GM19455 (cell line): ENCODE results near the gene BHLHA15.

Experiments
- ATAC-seq: cut with Tn5 transposase; IDR thresholded peaks from one replicate; pipeline ENCODE4 v1.9.1; 2021; ENCODE audit not compliant: unreplicated experiment

BHLHA15 gene

GRCh38 chr7:98186452-98187137 is 24.6 kb upstream of the BHLHA15 start:
- ATAC-seq: no peak

DNA sequence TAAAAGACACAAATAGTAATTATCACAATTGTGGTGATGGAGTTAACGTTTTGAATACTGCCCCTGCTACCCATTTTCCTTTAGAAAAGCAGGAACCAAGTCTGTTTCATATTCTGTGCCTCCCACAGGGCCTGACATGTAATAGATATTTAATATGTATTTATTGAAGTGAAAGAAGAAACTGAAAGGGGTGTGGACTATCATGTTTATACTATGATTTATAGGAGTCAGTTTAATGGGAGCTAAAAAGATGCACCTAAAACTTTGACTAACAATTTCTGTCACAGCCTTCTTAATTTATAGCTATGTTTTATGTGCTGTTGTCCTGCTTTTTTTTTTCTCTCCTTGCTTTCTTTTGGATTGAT is 24.1 kb upstream of the BHLHA15 start:
- no peak for ATAC-seq

GRCh38 chr7:98189559-98189958 is 21.7 kb upstream of the BHLHA15 start:
- ATAC-seq: no peak

- no peak for ATAC-seq
These were observed 19.4 kb upstream of the BHLHA15 start for GRCh38 chr7:98191668-98192431.

GRCh38 chr7:98192781-98193457 is 18.3 kb upstream of the BHLHA15 start:
- ATAC-seq: no peak

DNA sequence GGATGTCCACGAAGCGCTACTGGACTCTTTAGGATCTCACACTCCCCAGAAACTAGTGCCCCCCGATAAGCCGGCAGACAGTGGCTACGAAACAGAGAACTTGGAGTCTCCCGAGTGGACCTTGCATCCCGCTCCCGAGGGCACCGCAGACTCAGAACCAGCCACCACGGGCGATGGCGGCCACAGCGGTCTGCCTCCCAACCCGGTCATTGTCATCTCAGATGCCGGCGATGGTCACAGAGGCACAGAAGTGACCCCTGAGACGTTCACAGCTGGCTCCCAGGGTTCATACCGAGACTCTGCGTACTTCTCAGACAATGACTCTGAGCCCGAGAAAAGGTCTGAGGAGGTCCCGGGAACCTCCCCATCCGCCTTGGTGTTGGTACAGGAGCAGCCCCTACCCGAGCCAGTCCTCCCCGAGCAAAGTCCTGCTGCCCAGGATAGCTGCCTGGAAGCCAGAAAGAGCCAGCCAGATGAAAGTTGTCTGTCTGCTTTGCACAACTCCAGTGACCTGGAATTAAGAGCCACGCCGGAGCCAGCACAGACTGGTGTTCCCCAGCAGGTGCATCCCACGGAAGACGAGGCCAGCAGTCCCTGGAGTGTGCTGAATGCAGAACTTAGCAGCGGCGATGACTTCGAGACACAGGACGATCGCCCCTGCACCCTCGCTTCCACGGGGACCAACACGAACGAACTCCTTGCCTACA is 17.6 kb upstream of the BHLHA15 start:
- no peak for ATAC-seq

GRCh38 chr7:98194186-98194585 is 17.1 kb upstream of the BHLHA15 start:
- ATAC-seq: no peak

DNA sequence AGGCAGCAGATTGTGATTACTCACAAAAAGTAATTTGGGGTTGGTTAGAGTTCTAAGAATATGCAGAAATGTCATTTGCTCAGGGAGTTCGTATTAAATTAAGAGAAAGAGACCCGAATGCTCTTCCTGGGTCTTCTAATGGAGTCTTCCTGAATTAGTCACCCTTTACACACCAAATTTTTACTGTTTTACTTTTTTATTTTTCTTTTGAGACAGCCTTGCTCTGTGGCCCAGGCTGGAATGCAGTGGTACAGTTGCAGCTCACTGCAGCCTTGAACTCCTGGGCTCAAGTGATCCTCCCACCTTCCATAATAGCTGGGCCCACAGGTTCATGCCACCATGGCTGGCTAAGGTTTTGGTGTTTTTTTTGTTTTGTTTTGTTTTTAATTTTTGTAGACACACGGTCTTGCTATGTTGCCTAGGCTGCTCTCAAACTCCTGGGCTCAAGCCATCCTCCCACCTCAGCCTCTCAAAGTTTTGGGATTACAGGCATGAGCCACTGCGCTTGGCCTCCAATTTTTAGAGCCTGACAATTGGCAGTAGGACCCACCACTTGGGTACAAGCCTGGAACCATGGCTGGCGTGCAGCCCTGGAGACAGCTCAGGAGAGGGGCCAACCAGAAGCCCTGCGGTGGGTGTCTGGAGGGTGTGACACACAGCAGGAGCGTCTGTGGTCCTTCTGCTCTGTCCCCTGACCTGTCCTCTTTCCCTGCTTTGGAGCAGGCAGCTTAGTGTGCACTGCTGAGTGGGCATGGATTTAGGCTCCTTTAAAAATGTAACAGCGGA is 16.4 kb upstream of the BHLHA15 start:
- ATAC-seq: no peak

DNA sequence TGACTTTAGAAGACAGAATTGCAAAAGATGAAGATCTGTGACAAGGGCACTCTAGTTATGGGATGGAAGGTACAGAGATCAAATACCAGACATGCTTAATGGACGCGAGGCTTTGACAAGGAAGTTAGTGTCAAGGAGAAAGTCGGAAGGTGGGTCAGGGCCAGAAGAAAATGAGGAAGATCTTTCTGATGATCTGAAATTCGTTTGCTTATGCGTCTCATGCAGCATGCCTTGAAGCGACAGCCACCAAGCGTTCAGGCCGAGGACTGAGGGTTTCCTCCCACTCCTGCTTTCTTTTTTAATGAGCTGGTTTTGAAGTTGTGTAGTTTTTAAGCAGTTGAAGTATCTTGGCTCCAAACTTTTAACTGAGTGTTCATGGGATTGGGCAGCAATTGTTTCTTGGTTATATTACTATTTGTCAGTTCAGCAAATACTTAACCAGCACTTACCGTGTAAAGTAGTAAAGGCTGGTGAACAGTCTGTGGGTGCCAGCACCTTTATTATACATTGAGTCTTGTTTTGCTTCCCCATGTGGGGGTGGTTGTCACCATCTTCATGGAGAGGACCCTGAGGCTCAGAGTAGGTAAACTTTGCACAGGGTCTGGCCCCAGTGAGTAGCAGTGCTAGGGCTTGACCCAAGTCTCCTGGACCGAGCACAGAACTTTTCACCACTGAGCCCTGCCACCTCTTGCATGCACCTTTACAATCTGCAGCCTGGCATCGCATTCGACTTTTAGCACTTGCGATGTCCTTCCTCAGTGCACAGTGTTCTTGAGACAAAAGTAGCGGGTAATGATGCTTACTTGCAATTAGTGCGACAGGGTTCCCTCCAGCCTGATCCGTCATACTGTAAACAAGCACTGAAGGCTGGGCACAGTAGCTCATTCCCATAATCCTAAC is 14.3 kb upstream of the BHLHA15 start:
- ATAC-seq: no peak

GRCh38 chr7:98199131-98199530 is 12.1 kb upstream of the BHLHA15 start:
- no peak for ATAC-seq

- ATAC-seq: peak; percentile 37
These were observed 10.9 kb upstream of the BHLHA15 start for GRCh38 chr7:98200364-98200763.

- peak; percentile 88 for ATAC-seq
These were observed 8.7 kb upstream of the BHLHA15 start for GRCh38 chr7:98202367-98203195.

- ATAC-seq: peak; percentile 23
These were observed 7.8 kb upstream of the BHLHA15 start for GRCh38 chr7:98203261-98203963.

- no peak for ATAC-seq
These were observed 7.2 kb upstream of the BHLHA15 start for GRCh38 chr7:98203964-98204605.

DNA sequence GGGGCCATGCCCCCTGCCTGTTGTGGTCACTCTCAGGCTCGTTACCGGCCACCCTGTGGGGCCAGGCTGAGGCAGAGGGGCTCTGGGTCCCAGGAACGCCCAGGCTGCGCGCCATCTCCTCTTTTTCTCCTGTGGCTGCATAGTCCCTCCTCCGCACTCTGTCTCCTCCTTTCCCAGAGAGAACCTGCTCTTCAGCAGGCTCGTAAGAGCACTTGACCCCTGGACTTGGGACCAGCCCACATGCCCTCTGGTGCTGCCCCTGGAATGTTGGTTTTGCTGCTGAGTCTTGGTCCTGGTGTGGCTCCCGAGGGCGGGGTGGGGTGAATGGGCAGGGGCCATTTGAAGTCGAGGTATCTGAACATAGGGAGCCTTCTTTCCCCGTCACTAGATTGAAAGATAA is 6.6 kb upstream of the BHLHA15 start:
- no peak for ATAC-seq

- ATAC-seq: no peak
These were observed 5.9 kb upstream of the BHLHA15 start for GRCh38 chr7:98205162-98205845.
